ENCODE measurements around the gene SPATA9.
A peak's percentile ranks its signal among the peaks of the same experiment; 100 is the strongest.
"Not testable (repeated sequence)": the region's sequence is repeated elsewhere in the genome, so short reads cannot be mapped to it uniquely, and the experiment has no call there.

SPATA9 gene

DNA sequence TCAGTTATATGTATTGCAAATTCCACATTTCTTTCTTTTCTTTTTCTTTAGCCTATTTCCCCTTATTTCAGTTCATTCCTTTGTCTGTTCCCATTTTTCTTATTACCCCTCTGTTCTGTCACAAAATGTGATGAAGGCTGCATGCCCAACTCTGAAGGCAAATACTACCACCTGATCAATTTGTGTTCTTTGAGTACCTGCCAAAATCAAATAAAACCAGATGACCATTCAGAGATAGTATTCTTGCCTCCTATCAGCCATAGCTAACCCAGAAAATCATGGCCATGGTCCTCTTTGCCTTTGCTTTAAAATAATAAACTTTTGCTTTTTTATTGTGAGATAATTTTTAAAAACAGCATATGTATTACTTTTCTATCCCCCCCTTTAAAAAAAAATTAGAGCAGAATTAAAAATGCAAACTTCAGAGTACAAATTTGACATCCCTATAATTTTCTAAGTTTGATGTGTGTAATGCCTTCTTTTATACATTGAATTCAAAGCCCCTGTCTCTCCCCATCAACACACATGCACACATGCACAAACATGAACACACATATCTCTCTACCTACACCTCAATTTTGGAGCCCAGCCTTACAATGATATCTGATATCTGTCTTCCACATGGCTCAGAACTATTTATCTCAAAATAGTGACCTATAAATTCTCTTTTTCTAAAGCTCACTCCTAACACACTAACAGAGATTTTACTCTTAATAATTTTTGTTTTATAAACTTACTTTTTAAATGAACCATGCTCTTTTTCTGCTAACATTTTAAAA, 32.8 kb downstream of the SPATA9 start:
- Mint-ChIP-seq H3K36me3 (ENCODE audit: low read depth) (no peaks in the 10 kb centered on the region), H3K27me3 (no peaks in the 10 kb centered on the region), H3K4me1 (ENCODE audit: low read depth) (no peaks in the 10 kb centered on the region), H3K27ac (no peak overlapping the region), H3K4me3 (no peak overlapping the region), H3K9me3 (no peaks in the 10 kb centered on the region)
- intact Hi-C loops (cut with micrococcal nuclease), result loop anchor here (10.0 kb wide), 2 partner anchors 315 to 955 kb away; partner anchors contain the start of gene ELL2

DNA sequence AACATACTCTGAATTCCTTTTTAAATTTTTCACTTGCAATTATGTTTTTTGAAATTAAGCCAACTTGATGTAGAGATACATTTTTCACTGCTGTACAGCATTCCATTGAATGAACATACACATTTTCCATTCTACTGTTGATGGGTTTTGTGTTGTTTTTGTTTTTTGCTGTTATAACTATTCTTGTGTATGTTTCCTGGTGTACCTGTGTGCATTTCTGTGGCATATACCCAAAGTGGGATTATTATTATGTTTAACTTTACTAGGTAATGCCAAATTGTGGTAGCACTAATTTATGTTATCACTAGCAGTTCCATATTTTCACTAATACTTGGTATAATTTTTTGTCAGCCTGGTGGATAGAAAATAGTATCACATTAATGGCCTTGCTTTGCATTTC, 33.5 kb downstream of the SPATA9 start:
- H3K4me3 Mint-ChIP-seq, result no peak overlapping the region
- H3K9me3 Mint-ChIP-seq, result no peaks in the 10 kb centered on the region
- H3K4me1 Mint-ChIP-seq (ENCODE audit: low read depth), result peaks cover 4% of the 10 kb centered on the region

DNA sequence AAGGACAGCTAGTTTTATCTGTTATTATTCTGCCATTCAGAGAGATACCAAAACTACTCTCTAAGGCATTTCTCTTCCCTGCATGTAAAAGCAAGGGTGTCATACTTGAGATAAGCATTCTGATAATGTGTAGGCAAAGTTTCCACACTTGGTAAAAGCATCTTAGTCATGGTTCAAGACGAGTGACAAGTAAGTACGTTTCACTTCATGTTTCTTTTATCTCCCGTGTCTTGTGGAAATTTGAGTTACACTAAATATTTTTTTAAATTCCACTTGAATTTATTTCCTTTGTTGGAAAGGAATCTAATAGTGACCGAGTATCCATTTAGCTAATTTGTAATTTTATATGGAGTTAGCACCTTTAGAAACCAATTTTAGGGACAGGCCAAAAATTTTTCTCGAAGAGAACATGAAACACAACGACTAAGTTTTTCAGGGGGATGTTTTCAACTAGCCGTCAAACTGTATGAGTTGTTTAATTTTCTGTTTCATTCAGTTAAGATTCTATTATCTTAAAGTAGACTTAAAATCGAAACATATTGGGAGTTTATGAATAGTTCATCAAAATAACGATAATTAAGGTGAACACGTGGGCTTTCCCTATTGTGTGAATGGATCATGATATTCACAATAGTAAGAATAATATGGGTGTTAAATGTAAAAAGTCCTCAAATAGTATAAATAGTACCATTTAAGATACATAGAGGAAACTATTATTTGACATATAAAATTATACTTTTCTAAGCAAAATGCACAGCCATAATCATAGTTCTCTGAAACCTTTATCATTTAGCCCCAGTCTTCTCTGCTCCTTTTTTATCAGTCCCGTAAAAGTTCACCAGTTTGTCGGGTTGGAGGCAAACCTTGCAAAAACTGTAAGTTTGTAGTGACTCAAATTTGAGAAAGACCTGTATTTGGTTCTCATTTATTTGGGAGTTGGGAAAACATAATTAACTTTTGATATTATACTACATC, 34.6 kb downstream of the SPATA9 start:
- intact Hi-C loops (cut with micrococcal nuclease), result loop anchor here (2.0 to 10.0 kb wide), 3 partner anchors 195 to 957 kb away; partner anchors contain the start of gene ELL2
- Mint-ChIP-seq H3K9me3 (no peaks in the 10 kb centered on the region), H3K4me1 (ENCODE audit: low read depth) (peaks cover 6% of the 10 kb centered on the region), H3K36me3 (ENCODE audit: low read depth) (no peaks in the 10 kb centered on the region), H3K27me3 (no peaks in the 10 kb centered on the region), H3K4me3 (no peak overlapping the region), H3K27ac (no peak overlapping the region)

More for the DNA sequence above, 33.5 kb downstream of the SPATA9 start:
- Mint-ChIP-seq H3K27me3 (no peaks in the 10 kb centered on the region), H3K27ac (no peak overlapping the region), H3K36me3 (ENCODE audit: low read depth) (no peaks in the 10 kb centered on the region)
- intact Hi-C loops (cut with micrococcal nuclease), result loop anchor here (10.0 kb wide), 2 partner anchors 316 to 956 kb away; partner anchors contain the start of gene ELL2

DNA sequence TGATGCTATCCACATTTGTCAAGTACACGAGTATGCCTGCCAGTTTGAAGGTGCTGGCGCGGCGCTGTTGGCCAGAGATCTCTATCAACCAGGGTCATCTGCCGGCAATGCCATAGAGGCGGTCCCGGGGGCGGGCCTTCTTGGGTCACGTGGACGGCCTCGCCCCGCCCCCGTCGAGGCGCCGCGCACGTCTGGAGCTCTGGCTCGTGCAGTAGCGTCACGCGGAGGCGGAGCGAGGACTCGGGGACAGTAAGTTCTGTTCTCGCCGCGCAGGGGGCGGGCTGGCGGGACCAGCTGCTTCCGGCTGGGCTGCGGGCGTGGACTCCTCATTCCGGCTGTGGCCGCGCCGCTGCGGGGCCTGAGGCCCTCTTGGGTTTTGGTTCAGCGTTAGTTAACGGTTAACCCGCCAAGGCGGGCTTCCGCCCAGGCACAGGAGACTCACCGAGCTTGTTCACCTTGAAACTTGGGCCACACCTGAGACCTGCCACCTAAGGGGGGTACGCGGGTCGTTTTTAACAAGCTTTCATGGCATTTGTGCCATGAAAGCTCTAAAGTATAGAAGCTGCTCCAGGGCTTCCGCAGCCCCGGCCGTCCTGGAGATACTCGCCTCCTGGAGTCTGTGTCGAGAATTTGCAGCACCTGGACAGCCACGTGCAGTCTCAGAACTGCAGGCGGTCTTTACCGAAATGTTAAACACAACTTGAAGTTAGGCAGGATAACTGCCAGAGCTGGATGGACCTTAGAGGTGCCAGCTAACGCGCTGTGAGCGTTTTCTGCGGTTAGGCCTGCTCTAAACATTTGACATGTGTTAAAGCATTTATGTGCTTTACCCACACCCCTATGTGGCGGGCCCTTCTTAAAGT, 36.0 kb downstream of the SPATA9 start, which contains the start of gene RFESD:
Gene RFESD, plus strand, starts transcription at position 209 of the 863 bp plus-strand sequence. CDS start 5,495 bp downstream, outside the sequence.
- peak within 1 kb of the TSS; percentile 92 for H3K27ac Mint-ChIP-seq
- peak within 1 kb of the TSS; percentile 77 for H3K4me3 Mint-ChIP-seq
- no peaks in the 10 kb centered on the region for H3K36me3 Mint-ChIP-seq (ENCODE audit: low read depth)
- peaks cover 6% of the 10 kb centered on the region for H3K4me1 Mint-ChIP-seq (ENCODE audit: low read depth)
- no peaks in the 10 kb centered on the region for H3K27me3 Mint-ChIP-seq
- H3K9me3 Mint-ChIP-seq, result no peaks in the 10 kb centered on the region
- intact Hi-C loops (cut with micrococcal nuclease), result loop anchor here (2.0 to 10.0 kb wide), 3 partner anchors 196 to 958 kb away; partner anchors contain the start of gene ELL2

DNA sequence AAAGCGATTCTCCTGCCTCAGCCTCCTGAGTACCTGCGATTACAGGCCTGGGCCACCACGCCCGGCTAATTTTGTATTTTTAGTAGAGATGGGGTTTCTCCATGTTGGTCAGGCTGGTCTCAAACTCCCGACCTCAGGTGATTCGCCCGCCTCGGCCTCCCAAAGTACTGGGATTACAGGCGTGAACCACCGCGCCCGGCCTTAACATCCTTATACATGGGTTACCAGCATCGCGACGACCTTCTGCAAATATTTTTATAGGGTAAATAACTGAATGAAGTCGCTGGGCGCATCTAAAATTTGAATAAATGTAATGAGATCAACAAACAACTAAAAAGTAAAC, 36.6 kb downstream of the SPATA9 start:
- not testable (repeated sequence) for H3K4me3 Mint-ChIP-seq; H3K9me3 Mint-ChIP-seq; H3K27me3 Mint-ChIP-seq; H3K4me1 Mint-ChIP-seq (ENCODE audit: low read depth); H3K36me3 Mint-ChIP-seq (ENCODE audit: low read depth)
- peak overlapping the region; percentile 92 for H3K27ac Mint-ChIP-seq
- intact Hi-C loops (cut with micrococcal nuclease), result loop anchor here (2.0 to 10.0 kb wide), 3 partner anchors 197 to 959 kb away; partner anchors contain the start of gene ELL2

DNA sequence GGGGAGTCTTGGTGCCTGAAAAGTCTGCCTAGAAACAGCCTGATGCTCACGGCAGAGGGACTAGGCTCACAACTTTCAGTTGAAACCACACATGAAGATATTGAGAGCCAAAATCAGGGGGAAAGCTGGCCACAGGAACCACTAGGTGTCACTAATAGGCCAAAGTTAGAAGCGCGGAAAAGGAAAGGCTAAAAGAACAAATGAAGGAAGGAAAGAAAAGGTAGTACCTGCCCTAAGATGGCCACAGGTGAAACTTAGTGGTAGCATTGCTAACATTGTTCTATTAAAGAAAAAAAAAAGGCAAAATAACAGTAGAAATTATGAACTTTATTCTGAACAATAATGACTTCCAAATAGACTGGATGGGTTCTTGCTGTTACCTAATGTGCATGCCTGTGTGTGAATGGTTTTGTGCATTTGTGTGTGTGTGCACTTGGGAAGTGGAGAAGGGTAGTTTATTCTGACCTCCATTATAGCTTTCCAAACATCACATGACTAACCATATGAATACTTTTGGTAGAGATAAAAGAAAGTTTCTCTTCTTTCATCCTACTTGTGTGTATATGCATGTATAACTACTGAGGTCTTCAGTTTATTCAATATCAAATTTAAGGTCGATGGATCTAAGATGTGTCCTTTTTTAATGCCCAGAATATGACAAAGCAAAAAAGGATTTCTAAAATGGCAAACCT, 38.3 kb downstream of the SPATA9 start:
- H3K27ac Mint-ChIP-seq, result no peak overlapping the region
- H3K36me3 Mint-ChIP-seq (ENCODE audit: low read depth), result no peaks in the 10 kb centered on the region
- H3K9me3 Mint-ChIP-seq, result no peaks in the 10 kb centered on the region
- intact Hi-C loops (cut with micrococcal nuclease), result loop anchor here (10.0 kb wide), 2 partner anchors 320 to 960 kb away; partner anchors contain the start of gene ELL2
- no peak overlapping the region for H3K4me3 Mint-ChIP-seq
- H3K4me1 Mint-ChIP-seq (ENCODE audit: low read depth), result peaks cover 6% of the 10 kb centered on the region
- H3K27me3 Mint-ChIP-seq, result no peaks in the 10 kb centered on the region

DNA sequence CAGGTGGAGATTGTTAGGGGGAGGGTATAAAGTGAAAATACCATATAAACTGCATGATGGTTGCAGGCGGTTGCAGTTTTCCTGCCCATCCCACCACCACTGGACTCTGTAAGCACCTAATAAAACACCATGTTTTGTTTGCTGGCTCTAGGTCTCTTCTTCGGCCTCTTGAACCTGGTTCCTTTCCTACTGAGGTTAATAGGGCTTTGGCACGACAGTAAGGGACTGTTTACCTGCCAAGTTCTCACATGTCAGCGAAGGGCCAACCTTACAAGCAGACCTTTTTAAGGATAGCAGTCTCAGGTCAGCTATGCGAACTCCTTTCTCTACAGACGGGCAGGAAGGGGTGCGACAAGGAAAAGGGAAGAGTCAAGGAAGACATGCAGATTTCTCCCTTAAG, 39.6 kb downstream of the SPATA9 start:
- H3K4me1 Mint-ChIP-seq (ENCODE audit: low read depth), result peaks cover 6% of the 10 kb centered on the region
- peaks cover 2% of the 10 kb centered on the region for H3K27me3 Mint-ChIP-seq
- no peak overlapping the region for H3K27ac Mint-ChIP-seq
- H3K4me3 Mint-ChIP-seq, result no peak overlapping the region
- intact Hi-C loops (cut with micrococcal nuclease), result loop anchor here (10.0 kb wide), 2 partner anchors 322 to 962 kb away; partner anchors contain the start of gene ELL2
- H3K36me3 Mint-ChIP-seq (ENCODE audit: low read depth), result no peaks in the 10 kb centered on the region
- H3K9me3 Mint-ChIP-seq, result no peaks in the 10 kb centered on the region

GRCh38 chr5:95641741-95642220, 41.0 kb downstream of the SPATA9 start:
- H3K27me3 Mint-ChIP-seq, result peaks cover 2% of the 10 kb centered on the region
- no peaks in the 10 kb centered on the region for H3K36me3 Mint-ChIP-seq (ENCODE audit: low read depth)
- no peak overlapping the region for H3K27ac Mint-ChIP-seq
- H3K9me3 Mint-ChIP-seq, result no peaks in the 10 kb centered on the region
- H3K4me1 Mint-ChIP-seq (ENCODE audit: low read depth), result peaks cover 6% of the 10 kb centered on the region
- H3K4me3 Mint-ChIP-seq, result no peak overlapping the region
- intact Hi-C loops (cut with micrococcal nuclease), result loop anchor here (10.0 kb wide), 2 partner anchors 323 to 963 kb away; partner anchors contain the start of gene ELL2

GRCh38 chr5:95638632-95639031, 44.2 kb downstream of the SPATA9 start:
- Mint-ChIP-seq H3K36me3 (ENCODE audit: low read depth) (no peaks in the 10 kb centered on the region), H3K27ac (no peak overlapping the region), H3K27me3 (peaks cover 2% of the 10 kb centered on the region), H3K4me3 (no peak overlapping the region), H3K4me1 (ENCODE audit: low read depth) (no peaks in the 10 kb centered on the region), H3K9me3 (no peaks in the 10 kb centered on the region)
- intact Hi-C loops (cut with micrococcal nuclease), result no loop called here

DNA sequence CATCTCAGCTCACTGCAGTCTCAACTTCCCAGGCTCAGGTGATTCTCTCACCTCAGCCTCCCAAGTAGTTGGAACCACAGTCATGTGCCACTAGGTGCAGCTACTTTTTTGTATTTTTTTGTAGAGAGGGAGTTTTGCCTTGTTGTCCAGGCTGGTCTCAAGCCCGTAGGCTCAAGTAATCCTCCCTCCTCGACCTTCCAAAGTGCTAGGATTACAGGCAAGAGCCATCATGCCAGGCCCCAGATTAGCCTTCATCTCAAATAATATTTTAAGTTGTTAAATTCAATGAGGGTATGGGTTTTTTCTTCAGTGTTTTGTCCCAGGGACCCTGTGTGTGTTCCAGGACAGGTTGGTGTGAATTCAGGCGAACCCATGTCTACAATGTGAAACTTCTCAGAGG, 48.7 kb downstream of the SPATA9 start:
- intact Hi-C loops (cut with micrococcal nuclease), result no loop called here
- no peaks in the 10 kb centered on the region for H3K27me3 Mint-ChIP-seq
- H3K9me3 Mint-ChIP-seq, result peaks cover 9% of the 10 kb centered on the region
- H3K36me3 Mint-ChIP-seq (ENCODE audit: low read depth), result no peaks in the 10 kb centered on the region
- peaks cover 16% of the 10 kb centered on the region for H3K4me1 Mint-ChIP-seq (ENCODE audit: low read depth)
- no peak overlapping the region for H3K4me3 Mint-ChIP-seq
- no peak overlapping the region for H3K27ac Mint-ChIP-seq

GRCh38 chr5:95633671-95634070, 49.1 kb downstream of the SPATA9 start:
- no peaks in the 10 kb centered on the region for H3K36me3 Mint-ChIP-seq (ENCODE audit: low read depth)
- H3K4me1 Mint-ChIP-seq (ENCODE audit: low read depth), result peaks cover 21% of the 10 kb centered on the region
- H3K4me3 Mint-ChIP-seq, result no peak overlapping the region
- intact Hi-C loops (cut with micrococcal nuclease), result no loop called here
- no peak overlapping the region for H3K27ac Mint-ChIP-seq
- H3K27me3 Mint-ChIP-seq, result no peaks in the 10 kb centered on the region
- peaks cover 9% of the 10 kb centered on the region for H3K9me3 Mint-ChIP-seq

- H3K27ac Mint-ChIP-seq; intact Hi-C loops (cut with micrococcal nuclease): not testable (repeated sequence)
Observed at GRCh38 chr5:95632942-95633341, 49.8 kb downstream of the SPATA9 start.

More at GRCh38 chr5:95632942-95633341, 49.8 kb downstream of the SPATA9 start:
- peaks cover 27% of the 10 kb centered on the region for H3K4me1 Mint-ChIP-seq (ENCODE audit: low read depth)
- not testable (repeated sequence) for H3K4me3 Mint-ChIP-seq; H3K27me3 Mint-ChIP-seq; H3K36me3 Mint-ChIP-seq (ENCODE audit: low read depth); H3K9me3 Mint-ChIP-seq

Data from dendritic cell treated with granulocyte-macrophage colony-stimulating factor and Interleukin-4, amounts not matched to agents 40 ng/mL and 50 ng/mL, for 4 days (primary cell).